Raji (cell line): Measurements from ENCODE around the gene CYBA.

Experiments
- POLR2A ChIP-seq: IDR thresholded peaks from 2 replicates; pipeline ENCODE4 v1.6.1; 2011; ENCODE audit warnings: low read depth, low read length, control low read depth; ENCODE audit not compliant: insufficient read depth

CYBA gene

DNA sequence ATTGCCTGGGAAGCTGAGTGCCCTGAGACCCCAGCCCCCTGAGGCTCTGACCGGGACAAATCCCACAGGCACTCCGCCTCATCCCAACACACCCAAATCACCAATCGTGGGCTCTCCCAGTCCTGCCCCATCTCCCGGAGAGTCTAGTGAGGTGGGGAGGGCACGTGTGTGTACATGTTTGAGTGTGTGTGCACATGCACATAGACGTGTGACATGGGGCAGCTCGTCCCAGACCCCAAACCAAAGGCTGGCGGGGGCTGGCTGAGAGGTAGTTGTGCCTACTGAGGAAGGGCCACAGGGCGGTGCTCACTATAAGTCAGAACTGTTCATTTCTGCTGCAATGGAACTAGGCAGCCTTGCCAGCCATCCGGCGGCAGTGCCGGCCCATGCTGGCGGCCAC, 26.9 kb upstream of the CYBA start:
- TF ChIP-seq POLR2A: no peak

GRCh38 chr16:88676502-88677242, 25.8 kb upstream of the CYBA start:
- no peak for TF ChIP-seq POLR2A

DNA sequence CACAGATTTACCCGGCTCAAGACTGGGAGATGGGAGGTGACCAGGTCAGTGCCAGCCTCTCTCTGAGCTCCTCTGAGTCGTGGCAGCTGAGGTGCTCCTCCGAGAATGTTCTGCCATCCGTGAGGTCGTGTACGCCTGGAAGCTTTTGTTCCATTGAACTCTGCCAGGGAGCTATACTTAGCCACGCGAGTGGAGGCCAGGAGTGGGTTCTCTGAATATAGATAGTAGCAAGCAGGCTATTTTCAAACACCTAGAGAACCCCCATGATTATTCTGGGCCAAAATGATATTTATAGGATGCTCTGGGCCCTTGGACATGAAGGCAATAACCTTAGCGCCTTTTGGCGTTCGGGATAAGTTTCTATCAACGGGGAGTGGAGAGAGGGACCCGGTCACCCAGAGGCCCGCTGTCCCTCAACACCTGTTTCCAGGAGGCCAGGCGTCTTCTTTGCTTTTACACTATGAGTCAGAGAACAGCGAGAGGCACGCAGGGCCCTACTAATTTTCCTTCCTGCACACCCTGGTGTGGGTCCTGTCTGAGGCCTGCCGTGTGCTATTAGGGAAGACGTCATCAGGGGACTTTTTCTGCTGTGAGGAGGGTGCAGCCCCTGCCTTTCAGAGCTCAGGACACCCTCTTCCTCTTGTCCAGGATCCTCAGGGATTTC, 23.0 kb upstream of the CYBA start:
- no peak for TF ChIP-seq POLR2A

DNA sequence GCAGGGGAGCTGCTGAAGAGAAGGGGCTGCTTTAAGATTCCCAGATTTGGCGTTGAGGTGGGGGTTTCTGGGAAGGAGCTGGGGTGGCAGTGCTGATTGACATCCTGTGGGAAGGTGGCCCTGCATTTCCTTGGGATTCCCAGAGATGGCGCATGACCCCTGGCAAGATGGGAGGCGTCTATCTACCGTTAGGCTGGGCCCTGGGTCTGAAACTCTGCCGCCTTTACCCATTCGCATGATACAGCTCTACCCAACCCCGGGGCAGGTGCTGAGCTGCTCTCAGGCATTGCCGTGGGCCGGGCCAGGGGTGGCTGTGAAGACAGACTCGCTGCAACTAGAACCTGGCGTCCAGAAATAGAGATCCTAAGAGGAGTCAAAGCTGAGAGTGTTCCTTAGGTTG, 21.9 kb upstream of the CYBA start:
- TF ChIP-seq POLR2A: no peak

DNA sequence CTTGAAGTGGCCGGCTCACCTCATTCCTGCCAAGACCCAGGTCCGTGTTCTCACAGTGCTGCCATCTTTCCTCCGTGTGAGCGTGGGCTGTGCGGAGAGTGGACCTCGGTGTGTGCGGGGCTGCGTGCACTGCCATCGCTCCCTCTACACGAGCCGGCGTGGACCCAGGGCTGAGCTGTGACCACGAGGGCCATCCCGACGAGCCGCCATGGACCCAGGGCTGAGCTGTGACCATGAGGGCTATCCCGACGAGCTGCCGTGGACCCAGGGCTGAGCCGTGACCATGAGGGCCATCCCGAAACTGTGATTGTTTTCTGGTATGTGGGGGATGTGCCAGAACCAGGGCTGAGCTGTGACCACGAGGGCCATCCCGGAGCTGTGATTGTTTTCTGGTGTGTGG, 21.0 kb upstream of the CYBA start:
- no peak for TF ChIP-seq POLR2A

- no peak for TF ChIP-seq POLR2A
Observed at GRCh38 chr16:88669980-88670379, 19.1 kb upstream of the CYBA start.

- TF ChIP-seq POLR2A: no peak
Observed at GRCh38 chr16:88667461-88667860, 16.6 kb upstream of the CYBA start.

DNA sequence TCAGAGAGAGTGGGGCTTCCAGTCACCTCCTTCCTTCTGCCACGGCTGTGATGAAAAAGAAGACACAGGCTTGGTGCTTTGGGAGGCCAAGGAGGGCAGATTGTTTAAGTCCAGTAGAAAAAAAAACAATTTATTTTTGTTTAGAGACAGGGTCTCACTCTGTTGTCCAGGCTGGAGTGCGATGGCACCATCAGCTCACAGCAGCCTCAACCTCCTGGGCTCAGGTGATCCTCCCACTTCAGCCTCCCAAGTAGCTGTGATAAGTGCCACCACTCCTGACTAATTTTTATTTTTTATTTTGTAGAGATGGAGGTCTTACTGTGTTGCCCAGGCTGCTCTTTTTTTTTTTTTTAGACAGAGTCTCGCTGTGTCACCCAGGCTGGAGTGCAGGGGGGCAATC, 14.7 kb upstream of the CYBA start:
- TF ChIP-seq POLR2A: no peak

GRCh38 chr16:88665148-88665547, 14.3 kb upstream of the CYBA start:
- no peak for TF ChIP-seq POLR2A

DNA sequence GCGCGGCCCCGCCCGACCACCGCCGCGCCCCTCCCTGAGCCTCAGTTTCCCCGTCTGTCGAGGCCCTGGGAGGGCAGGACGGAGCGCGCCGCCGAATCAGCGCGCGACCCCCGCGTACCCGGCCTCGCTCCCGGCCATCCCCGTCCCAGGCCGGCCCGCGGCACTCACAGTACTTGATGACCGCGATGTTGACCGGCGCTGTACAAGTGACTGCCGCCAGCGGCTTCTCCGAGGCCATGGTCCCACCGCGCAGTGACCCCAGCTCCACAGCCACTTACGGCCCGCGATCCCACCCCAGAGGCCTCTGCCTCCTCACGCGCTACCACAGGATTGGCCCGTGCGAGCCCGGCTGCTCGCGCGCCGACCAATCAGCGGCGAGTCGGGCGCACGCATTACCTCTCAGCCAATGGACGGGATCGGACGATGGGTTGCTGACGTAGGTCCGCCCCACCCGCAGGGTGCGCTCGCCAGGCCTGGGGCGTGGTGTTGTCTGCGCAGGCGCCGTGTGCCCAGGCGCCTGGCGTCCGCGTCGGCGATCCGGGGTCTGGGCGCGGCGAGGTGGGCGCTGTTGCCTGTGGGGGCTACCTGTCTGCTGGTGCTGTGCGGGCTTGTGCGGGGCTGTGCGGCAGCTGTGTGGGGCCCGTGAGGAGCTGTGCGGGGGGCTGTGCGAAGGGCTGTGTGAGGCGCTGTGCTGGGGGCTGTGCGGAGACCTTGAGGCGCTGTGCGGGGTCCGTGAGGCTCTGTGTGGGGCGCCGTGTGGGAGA, 12.2 kb upstream of the CYBA start, which contains the start of gene MVD:
Gene MVD (minus strand): TSS at position 249 of the 764 bp plus-strand sequence. CDS start 11 bp downstream, at position 238.
- peak; percentile 95 for TF ChIP-seq POLR2A

GRCh38 chr16:88662222-88662842, 11.5 kb upstream of the CYBA start:
- TF ChIP-seq POLR2A: no peak

DNA sequence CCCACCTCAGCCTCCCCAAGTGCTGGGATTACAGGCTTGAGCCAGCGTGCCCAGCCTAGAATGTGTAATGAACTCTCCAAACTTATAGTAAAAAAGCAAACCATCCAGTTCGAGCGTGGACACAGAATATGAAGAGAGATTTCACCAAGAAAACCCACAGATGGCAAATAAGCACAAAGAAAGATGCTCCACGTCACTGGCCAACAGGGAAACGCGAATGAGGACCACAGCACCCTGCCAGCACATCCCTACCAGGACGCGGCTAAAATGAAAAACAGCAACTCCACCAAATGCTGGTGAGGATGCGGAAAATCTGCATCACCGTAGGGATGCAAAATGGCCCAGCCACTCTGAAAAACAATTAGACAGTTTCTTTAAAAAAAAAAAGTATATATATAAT, 10.6 kb upstream of the CYBA start:
- TF ChIP-seq POLR2A: no peak

- TF ChIP-seq POLR2A: no peak
Observed at GRCh38 chr16:88659160-88659559, 8.3 kb upstream of the CYBA start.

- TF ChIP-seq POLR2A: no peak
Observed at GRCh38 chr16:88658714-88659113, 7.9 kb upstream of the CYBA start.

- TF ChIP-seq POLR2A: no peak
Observed at GRCh38 chr16:88657371-88657770, 6.5 kb upstream of the CYBA start.
